ENCODE results near the gene PPM1L. TPM values are rescaled to one million over a fixed set of nuclear protein-coding genes. Genes with fewer than 3 reads are reported as not detected.

PPM1L gene
- total and polyA plus RNA-seq, 2 of the 13 experiments (the other 11 are each of a cell fraction or from before 2014, with no cell fraction given): 0.22 to 1.4 TPM

DNA sequence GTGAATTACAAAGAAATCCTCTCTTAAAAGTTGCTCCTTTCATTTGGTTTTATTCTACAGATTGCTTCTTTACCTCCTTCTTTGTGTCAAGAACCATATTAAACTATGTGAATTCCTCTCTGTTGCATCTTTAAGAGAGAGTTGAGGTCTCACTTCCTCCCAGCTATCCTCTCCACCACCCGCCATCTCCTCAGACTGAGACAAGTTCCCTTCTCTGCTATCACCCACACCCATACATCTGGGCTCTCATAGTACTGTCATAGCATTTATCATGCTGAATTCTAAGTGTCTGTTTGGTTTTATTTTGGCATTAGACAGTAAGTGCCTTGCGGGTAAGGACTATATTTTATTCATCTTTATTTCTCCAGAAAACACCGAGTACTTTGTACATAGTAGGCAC lies 294.9 kb downstream of the PPM1L start (continued):
- TF ChIP-seq KDM6A (CRISPR knock-in tag; IDR thresholded peaks at IDR 0.05; ENCODE audit: low read depth) (no peak), ZSCAN25 (CRISPR knock-in tag; IDR thresholded peaks at IDR 0.05) (no peak), ZNF496 (CRISPR knock-in tag; IDR thresholded peaks at IDR 0.05; ENCODE audit: insufficient replicate concordance) (no peak), ZBTB3 (CRISPR knock-in tag; IDR thresholded peaks at IDR 0.05; ENCODE audit: borderline replicate concordance, low read depth) (no peak)

DNA sequence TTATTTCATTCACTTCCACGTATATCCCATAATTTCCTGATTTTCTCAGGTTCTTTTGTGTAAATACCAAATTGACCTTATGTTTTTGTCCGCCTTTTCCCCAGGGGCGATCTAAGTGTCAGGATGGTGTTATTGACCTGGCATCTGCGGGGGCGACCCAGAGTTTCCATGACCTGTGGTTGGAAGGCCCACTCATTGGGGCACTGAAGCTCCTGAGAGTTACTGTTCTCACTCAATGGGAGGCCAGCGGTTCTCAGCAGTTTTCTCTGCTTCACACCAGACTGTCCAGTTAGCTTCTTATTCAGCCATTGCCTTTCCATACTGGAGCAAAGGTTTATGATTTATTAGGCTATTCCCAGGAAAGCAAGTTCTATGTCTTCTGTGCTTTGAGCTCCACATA lies 295.8 kb downstream of the PPM1L start:
- no peak overlapping the region for H3K9ac ChIP-seq (ENCODE audit: insufficient read depth, low read depth, low read length)
- H2AFZ ChIP-seq (ENCODE audit: low read length): no peak overlapping the region
- no peak for TF ChIP-seq ZC3H4 (CRISPR knock-in tag; IDR thresholded peaks at IDR 0.05; ENCODE audit: borderline replicate concordance)
- H3K4me2 ChIP-seq (ENCODE audit: low read depth, low read length): no peak overlapping the region
- no peak overlapping the region for H3K4me3 ChIP-seq (replicated peaks in 1 of 3; ENCODE audit: insufficient read depth in 1 of 3, low read depth in 2 of 3, low read length in 3 of 3)
- ATAC-seq (no peak), DNase-seq (ENCODE audit: low spot score) (no peak), FAIRE-seq (no peak)
- H3K27me3 ChIP-seq (ENCODE audit: control insufficient read depth in 1 of 2, insufficient read depth in 2 of 2, low read length in 2 of 2): peaks cover 0 to 2% of the 10 kb centered on the region in 2 experiments; a peak in 1 of 5 replicates
- CTCF ChIA-PET (ENCODE audit: low intra/inter-chr PET ratio, low total read pairs): no interaction called here
- WGBS (ENCODE audit: low lambda C conversion rate): 69% methylated on average over 5 of the region's 6 CpGs
- no peaks in the 10 kb centered on the region for H3K4me1 ChIP-seq (ENCODE audit: insufficient read depth, low read length)
- no TSS peak for BruUV-seq (replicated peaks)
- no peaks in the 10 kb centered on the region for H4K20me1 ChIP-seq (ENCODE audit: insufficient read depth, low read length)
- no peaks in the 10 kb centered on the region for H3K79me2 ChIP-seq (ENCODE audit: insufficient read depth, low read length)
- intact Hi-C loops (cut with micrococcal nuclease; ENCODE audit: unreplicated experiment) (no loop called here), in situ Hi-C loops (cut with HindIII; ENCODE audit: extremely low pct_ligation_motif_present, low pct_unique_long_range_greater_than_20kb) (no loop called here)
- no peaks in the 10 kb centered on the region for H3K36me3 ChIP-seq (replicated peaks in 1 of 2; ENCODE audit: control insufficient read depth in 1 of 2, insufficient read depth in 2 of 2, low read length in 2 of 2)
- POLR2A ChIA-PET: no interaction called here
- H3K27ac ChIP-seq (ENCODE audit: extremely low read length, insufficient read depth, low read length): no peak overlapping the region
- no peaks in the 10 kb centered on the region for H3K9me3 ChIP-seq (ENCODE audit: low read length)

DNA sequence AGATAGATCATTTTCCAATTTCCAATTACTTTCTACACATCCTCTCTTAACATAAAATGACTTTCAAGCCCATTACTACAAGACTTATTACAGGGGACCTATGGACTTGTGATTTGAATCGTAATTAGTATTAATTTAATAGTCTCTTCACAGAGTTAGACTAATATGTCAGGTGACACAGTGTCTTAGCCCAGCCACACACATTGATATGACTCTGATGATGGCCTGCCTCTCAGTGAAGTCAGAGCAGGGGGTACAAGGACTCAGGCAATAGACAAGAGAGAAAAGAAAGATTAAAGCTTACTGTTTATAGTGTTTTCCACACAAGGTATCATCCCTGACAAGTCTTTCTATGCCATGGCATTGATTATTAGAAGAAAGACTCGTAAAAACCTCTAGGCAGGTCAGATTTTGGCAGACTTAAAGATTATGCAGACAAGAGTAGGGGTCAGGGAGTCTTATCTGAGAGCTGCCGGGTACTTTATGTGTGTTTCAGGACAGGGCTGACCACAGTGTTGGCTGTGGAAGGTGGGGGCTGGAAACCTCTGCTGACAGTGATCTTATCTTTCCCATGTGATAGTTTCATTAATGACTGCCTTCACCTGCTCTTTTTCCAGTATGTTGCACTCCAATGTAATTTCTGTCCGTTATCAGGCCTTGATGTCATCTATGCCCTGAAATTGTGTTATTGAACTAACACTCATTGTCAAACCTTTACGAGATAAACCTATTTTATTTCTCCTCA lies 299.0 kb downstream of the PPM1L start:
- Histone ChIP-seq H3K27ac (ENCODE audit: extremely low read length, insufficient read depth, low read length) (no peak overlapping the region), H2AFZ (ENCODE audit: low read length) (no peak overlapping the region), H3K9ac (ENCODE audit: insufficient read depth, low read depth, low read length) (no peak overlapping the region), H3K36me3 (replicated peaks in 1 of 2; ENCODE audit: control insufficient read depth in 1 of 2, insufficient read depth in 2 of 2, low read length in 2 of 2) (no peaks in the 10 kb centered on the region), H3K4me2 (ENCODE audit: low read depth, low read length) (no peak overlapping the region), H4K20me1 (ENCODE audit: insufficient read depth, low read length) (no peaks in the 10 kb centered on the region), H3K9me3 (ENCODE audit: low read length) (no peaks in the 10 kb centered on the region), H3K27me3 (ENCODE audit: control insufficient read depth in 1 of 2, insufficient read depth in 2 of 2, low read length in 2 of 2) (peaks cover 0 to 2% of the 10 kb centered on the region in 2 experiments; a peak in 1 of 5 replicates), H3K79me2 (ENCODE audit: insufficient read depth, low read length) (no peaks in the 10 kb centered on the region), H3K4me1 (ENCODE audit: insufficient read depth, low read length) (no peaks in the 10 kb centered on the region), H3K4me3 (replicated peaks in 1 of 3; ENCODE audit: insufficient read depth in 1 of 3, low read depth in 2 of 3, low read length in 3 of 3) (no peak overlapping the region)
- CTCF ChIA-PET (ENCODE audit: low intra/inter-chr PET ratio, low total read pairs): no interaction called here
- FAIRE-seq (no peak), DNase-seq (ENCODE audit: low spot score) (no peak), ATAC-seq (no peak)
- 13% methylated on average over 5 of the region's 5 CpGs for WGBS (ENCODE audit: low lambda C conversion rate)
- intact Hi-C loops (cut with micrococcal nuclease; ENCODE audit: unreplicated experiment) (no loop called here), in situ Hi-C loops (cut with HindIII; ENCODE audit: extremely low pct_ligation_motif_present, low pct_unique_long_range_greater_than_20kb) (no loop called here)
- no TSS peak for BruUV-seq (replicated peaks)
- POLR2A ChIA-PET: no interaction called here
- TF ChIP-seq MAFK (conservative IDR thresholded peaks at IDR 0.05 in 1 of 2, IDR thresholded peaks at IDR 0.05 in 1 of 2; ENCODE audit: low read length in 2 of 2) (no peak), PRPF4 (IDR thresholded peaks at IDR 0.05; ENCODE audit: low read depth, low read length, poor library complexity, severe bottlenecking) (no peak), CHD2 (IDR thresholded peaks at IDR 0.05; ENCODE audit: low read depth, low read length) (no peak), CEBPB (IDR thresholded peaks at IDR 0.05; ENCODE audit: borderline replicate concordance, low read depth, low read length) (no peak), JUN (CRISPR knock-in tag; IDR thresholded peaks at IDR 0.05) (no peak), ELF4 (CRISPR knock-in tag; IDR thresholded peaks at IDR 0.05; ENCODE audit: borderline replicate concordance) (no peak), CHCHD3 (CRISPR knock-in tag; IDR thresholded peaks at IDR 0.05) (no peak), KDM6A (CRISPR knock-in tag; IDR thresholded peaks at IDR 0.05; ENCODE audit: low read depth) (no peak)
- TF ChIP-seq, protein P1, sequence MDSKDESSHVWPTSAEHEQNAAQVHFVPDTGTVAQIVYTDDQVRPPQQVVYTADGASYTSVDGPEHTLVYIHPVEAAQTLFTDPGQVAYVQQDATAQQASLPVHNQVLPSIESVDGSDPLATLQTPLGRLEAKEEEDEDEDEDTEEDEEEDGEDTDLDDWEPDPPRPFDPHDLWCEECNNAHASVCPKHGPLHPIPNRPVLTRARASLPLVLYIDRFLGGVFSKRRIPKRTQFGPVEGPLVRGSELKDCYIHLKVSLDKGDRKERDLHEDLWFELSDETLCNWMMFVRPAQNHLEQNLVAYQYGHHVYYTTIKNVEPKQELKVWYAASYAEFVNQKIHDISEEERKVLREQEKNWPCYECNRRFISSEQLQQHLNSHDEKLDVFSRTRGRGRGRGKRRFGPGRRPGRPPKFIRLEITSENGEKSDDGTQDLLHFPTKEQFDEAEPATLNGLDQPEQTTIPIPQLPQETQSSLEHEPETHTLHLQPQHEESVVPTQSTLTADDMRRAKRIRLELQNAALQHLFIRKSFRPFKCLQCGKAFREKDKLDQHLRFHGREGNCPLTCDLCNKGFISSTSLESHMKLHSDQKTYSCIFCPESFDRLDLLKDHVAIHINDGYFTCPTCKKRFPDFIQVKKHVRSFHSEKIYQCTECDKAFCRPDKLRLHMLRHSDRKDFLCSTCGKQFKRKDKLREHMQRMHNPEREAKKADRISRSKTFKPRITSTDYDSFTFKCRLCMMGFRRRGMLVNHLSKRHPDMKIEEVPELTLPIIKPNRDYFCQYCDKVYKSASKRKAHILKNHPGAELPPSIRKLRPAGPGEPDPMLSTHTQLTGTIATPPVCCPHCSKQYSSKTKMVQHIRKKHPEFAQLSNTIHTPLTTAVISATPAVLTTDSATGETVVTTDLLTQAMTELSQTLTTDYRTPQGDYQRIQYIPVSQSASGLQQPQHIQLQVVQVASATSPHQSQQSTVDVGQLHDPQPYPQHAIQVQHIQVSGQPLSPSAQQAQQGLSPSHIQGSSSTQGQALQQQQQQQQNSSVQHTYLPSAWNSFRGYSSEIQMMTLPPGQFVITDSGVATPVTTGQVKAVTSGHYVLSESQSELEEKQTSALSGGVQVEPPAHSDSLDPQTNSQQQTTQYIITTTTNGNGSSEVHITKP (CRISPR knock-in tag; IDR thresholded peaks at IDR 0.05; ENCODE audit: low read depth): no peak

Measured in HepG2 (cell line).